Stimulated activated CD4-positive, alpha-beta T cell treated with anti-CD3 and anti-CD28 coated beads, Interleukin-15, amount 100 ng/mL, for 24 hours (primary cell): ENCODE results near the gene CLDN18.

Experiments used
- DNase-seq: peaks from one replicate; pipeline ENCODE4 v3.0.0-alpha.2; 2020

Gene CLDN18

GRCh38 chr3:138066383-138066782 is 56.4 kb downstream of the CLDN18 start:
- DNase-seq, result peak; percentile 60

- DNase-seq, result no peak
Measured at GRCh38 chr3:138066972-138067371, 57.0 kb downstream of the CLDN18 start.

GRCh38 chr3:138068046-138068445 is 58.1 kb downstream of the CLDN18 start:
- DNase-seq, result no peak

- DNase-seq, result peak; percentile 88
Measured at GRCh38 chr3:138068579-138069174, 58.7 kb downstream of the CLDN18 start.

- DNase-seq, result no peak
Measured at GRCh38 chr3:138070006-138070405, 60.0 kb downstream of the CLDN18 start.

- DNase-seq, result no peak
Measured at GRCh38 chr3:138072796-138073195, 62.8 kb downstream of the CLDN18 start.

GRCh38 chr3:138078096-138078495 is 68.1 kb downstream of the CLDN18 start:
- DNase-seq, result no peak

- DNase-seq, result peak; percentile 41
Measured at GRCh38 chr3:138078901-138079344, 69.0 kb downstream of the CLDN18 start.

- no peak for DNase-seq
Measured at GRCh38 chr3:138079901-138080300, 69.9 kb downstream of the CLDN18 start.

- no peak for DNase-seq
Measured at GRCh38 chr3:138081371-138082084, 71.6 kb downstream of the CLDN18 start.

GRCh38 chr3:138082085-138082991 is 72.4 kb downstream of the CLDN18 start:
- DNase-seq, result peak; percentile 49

- peak; percentile 24 for DNase-seq
Measured at GRCh38 chr3:138082992-138083386, 73.0 kb downstream of the CLDN18 start.
